ENCODE measurements around the gene PSME4.

- TF ChIP-seq SP1 (IDR thresholded peaks at IDR 0.05) (no peak), PKNOX1 (IDR thresholded peaks at IDR 0.05) (no peak), L3MBTL2 (conservative IDR thresholded peaks at IDR 0.05) (no peak), FOXM1 (IDR thresholded peaks at IDR 0.05; ENCODE audit: borderline replicate concordance) (no peak), HDGF (IDR thresholded peaks at IDR 0.05; ENCODE audit: borderline replicate concordance) (no peak), FOXK2 (IDR thresholded peaks at IDR 0.05) (no peak), ELF4 (IDR thresholded peaks at IDR 0.05) (no peak), SUZ12 (IDR thresholded peaks at IDR 0.05) (no peak), BHLHE40 (IDR thresholded peaks at IDR 0.05; ENCODE audit: borderline replicate concordance) (no peak)
Measured at GRCh38 chr2:53958443-53958842, 12.3 kb downstream of the PSME4 start.
